NCI-H345 (cell line): ENCODE results near the gene LYST.
"Not testable (repeated sequence)": the region's sequence is repeated elsewhere in the genome, so short reads cannot be mapped to it uniquely, and the experiment has no call there.

Source experiments
- DNase-seq: peaks from one replicate; lab custom pipeline; 2025; lab: John Stamatoyannopoulos, UW

Gene LYST

DNA sequence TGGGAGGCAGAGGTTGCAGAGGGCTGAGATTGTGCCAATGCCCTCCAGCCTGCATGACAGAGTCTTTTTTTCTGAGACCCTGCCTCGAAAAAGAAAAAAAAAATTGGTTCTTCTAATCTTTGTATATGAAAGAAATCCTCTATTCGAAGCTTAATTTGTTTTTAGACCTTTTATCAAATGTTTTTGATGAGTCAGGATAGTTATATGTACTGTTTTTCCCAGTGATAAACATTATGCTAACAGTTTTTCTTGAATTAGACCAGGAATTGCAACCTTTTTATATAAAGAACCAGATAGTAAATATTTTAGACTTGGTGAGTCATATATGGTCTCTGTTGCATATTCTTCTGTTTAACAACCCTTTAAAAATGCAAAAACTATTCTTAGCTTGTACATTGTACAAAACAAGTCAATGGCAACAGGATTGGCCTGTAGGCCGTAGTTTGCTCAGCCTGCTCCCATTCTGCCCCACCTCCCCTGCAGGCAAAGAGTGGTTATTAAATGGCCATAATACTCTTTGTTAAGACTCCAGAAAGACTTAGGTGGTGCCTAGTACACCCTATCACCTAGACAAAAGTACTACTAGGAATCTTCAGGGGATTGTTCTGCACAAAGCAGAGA is 45.2 kb downstream of the LYST start:
- no peak for DNase-seq

GRCh38 chr1:235820061-235820460 is 46.6 kb downstream of the LYST start:
- DNase-seq: no peak

- no peak for DNase-seq
Measured at GRCh38 chr1:235818632-235819136, 48.0 kb downstream of the LYST start.

DNA sequence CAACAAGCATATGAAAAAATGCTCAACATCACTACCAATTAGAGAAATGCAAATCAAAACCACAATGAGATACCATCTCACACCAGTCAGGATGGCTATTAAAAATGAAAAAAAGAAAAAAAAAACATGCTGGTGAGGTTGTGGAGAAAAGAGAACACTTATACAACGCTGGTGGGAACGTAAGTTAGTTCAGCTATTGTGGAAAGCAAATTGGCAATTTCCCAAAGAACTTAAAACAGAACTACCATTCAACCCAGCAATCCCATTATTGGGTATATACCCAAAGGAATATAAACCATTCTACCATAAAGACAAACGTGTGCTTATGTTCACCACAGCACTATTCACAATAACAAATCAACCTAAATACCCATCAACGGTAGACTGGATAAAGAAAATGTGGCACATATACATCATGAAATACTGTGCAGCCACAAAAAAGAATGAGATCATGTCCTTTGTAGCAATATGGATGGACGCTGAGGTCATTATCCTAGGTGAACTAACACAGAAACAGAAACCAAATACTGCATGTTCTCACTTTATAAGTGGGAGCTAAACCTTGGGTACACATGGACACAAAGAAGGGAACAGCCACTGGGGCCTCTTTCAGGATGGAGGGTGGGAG is 49.5 kb downstream of the LYST start:
- no peak for DNase-seq

GRCh38 chr1:235809688-235810397 is 56.9 kb downstream of the LYST start:
- no peak for DNase-seq

GRCh38 chr1:235808223-235808622 is 58.5 kb downstream of the LYST start:
- DNase-seq: no peak

- no peak for DNase-seq
Measured at GRCh38 chr1:235806123-235806522, 60.6 kb downstream of the LYST start.

DNA sequence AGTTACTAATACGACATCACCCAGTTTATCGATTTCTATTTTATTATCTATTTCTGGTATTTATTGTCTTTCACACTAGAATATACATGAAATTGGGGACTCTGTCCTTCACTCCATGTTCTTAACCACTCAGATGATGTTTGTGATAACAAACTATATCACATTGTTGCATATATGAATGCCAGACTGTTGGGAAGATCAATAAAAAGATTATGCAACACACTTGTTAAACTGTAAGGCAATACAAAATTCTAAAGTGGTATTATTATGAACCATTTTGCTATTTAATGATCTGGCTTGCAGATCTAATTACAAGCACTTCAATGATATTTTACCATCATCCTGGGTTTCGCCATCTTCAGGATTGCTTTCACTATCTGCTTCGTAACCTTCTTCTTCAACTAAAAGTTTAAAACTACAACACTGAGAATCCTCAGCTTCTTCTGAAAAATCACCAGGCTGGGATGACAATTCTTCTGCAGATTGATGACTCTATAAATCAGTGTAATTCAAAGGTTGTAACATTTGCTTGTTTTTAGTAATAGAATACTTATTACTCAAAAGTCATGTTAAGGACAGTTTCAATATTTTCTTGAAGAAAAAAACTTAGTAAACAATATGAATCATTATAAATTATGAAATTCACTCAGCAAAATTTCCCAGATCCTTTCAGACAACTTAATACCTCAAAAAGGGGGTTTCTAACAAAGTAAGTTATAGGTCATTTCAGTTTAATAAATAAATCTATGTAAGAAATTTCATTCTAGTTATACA is 63.9 kb downstream of the LYST start:
- DNase-seq: no peak

GRCh38 chr1:235799264-235799663 is 67.4 kb downstream of the LYST start:
- no peak for DNase-seq

DNA sequence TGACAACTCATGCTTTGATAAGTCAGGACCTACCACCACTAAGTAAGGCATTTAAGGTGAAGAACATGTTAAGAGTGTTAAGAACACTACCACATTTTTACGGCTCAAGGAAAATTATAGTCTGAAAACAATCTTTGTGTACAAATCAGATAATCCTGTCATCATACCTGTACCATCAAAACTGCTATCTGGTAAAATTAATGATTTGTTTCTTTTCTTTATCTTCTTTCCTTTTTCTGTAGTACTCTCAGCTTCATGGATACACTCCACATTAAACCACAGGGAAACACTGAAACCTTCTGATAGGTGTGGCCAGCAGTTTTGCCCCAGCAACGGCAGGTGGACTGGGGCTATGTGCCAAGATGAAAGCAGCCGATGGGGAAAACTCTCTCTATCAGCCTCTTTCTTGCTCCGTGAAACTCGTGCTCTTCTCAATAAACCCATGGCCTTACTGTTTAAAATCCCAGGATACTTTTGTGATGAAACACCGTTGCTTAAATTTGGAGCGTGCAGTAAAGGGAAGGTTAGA is 75.1 kb downstream of the LYST start:
- no peak for DNase-seq

DNA sequence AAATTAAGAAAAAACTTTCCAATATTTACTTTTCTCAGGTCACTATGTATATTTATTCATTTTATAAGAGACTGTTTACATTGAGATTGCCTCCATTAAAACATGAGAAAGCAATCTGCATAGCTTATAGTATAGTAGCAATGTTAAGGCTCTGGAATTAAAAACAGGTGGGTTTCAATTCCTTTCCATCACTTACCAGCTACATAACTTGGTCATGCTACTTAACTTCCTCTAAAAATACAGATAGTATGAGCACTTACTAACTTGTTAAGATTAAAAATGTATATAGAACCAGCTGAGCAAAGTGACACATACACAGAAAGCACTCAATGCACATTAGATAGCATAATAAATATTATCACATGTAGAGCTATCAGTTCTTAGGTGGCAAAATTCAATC is 76.6 kb downstream of the LYST start:
- no peak for DNase-seq

GRCh38 chr1:235786227-235786898 is 80.3 kb downstream of the LYST start:
- not testable (repeated sequence) for DNase-seq

DNA sequence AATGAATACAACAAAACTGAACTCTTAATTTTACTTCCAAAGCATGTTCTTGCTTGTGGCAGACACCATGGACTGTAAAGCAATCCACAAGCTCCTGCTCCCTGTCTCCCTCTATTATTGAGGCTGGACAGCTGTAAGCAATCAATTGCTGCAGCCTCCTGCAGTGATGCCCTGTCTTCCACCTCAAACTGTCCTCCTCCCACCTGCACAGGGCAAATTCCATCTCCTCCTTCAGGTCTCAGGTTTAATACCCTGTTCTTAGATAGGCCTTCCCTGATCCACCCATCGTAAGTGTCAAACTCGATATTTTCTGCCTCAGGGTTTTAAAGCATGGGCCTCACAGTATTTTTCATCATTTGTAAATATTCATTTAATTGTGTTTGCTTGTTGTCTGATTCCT is 81.8 kb downstream of the LYST start:
- DNase-seq: no peak

DNA sequence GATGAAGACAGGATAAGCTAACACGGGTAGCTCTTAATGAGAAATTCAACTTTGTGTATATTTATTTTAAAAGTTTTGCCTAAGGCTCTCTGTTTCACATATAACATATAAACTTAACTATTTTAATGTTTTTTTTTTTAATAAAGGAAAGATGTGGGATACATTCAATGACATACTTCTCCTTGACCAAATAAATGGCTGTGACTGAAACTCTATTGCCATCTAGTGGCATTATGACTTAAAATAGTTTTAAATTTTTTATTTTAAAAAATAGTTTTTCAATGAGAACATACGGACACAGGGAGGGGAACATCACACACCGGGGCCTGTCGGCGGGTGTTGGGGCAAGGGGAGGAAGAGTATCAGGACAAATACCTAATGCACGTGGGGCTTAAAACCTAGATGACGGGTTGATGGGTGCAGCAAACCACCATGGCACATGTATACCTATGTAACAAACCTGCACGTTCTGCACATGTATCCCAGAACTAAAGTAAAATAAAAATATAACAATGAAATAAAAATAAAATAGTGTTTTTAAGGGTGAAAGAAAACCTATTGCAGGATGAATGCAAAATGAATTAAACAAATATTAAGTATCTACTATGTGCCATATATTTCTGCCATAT is 83.4 kb downstream of the LYST start:
- DNase-seq: peak; percentile 52

DNA sequence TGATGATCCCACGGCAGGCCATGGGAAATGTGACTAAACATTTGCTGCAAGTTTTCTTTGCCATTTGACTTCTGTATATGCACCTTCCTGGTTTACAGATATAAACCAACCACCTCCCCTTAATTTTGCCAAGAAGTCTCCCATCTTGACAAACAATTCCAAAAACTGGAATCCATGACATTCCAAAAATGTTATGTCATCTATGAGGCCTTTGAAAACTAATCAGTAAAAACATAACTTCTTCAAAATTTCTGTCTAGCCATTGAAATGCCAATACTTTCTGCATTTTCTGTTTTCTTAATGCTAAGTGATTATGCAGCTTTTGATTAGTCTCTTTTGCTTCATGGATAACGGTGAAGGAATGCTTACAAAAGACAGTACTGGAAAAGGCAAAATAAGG is 84.1 kb downstream of the LYST start:
- no peak for DNase-seq

DNA sequence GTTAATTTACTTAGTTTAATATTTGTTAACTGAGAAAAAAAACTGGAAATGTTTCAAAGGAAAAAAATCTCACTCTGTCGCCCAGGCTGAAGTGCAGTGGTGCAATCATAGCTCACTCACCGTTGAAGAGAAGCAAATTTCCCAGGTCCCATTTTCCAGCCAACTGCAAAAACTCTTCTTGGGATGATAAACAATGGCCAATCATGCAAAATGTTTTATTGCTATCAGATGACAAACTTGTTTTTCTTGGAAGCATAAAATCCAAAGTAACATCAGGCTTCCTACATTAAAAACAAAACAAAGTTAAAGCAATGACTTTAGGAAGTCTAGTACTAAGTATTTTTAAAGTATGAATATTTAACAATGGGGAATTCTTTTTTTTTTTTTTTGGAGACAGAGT is 84.9 kb downstream of the LYST start:
- no peak for DNase-seq

DNA sequence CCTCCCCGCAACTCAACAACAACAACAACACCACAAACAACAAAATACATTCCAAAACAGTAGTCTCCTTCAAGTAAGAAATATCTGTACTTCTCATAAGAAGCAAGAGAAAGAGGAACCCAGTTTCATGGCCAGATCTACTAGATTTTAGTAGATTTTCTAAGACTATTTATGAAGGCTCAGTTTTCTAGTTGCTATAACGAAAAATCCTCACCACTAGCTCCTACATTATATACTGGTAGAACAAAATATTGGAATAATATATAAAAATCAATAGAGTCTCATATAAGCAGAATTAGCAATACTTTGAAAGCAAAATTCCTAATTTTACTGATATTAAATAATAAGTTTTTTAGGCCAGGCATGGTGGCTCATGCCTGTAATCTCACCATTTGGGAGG is 86.9 kb downstream of the LYST start:
- no peak for DNase-seq

- DNase-seq: no peak
Measured at GRCh38 chr1:235776396-235776795, 90.3 kb downstream of the LYST start.

GRCh38 chr1:235775246-235775860 is 91.4 kb downstream of the LYST start:
- DNase-seq: no peak

DNA sequence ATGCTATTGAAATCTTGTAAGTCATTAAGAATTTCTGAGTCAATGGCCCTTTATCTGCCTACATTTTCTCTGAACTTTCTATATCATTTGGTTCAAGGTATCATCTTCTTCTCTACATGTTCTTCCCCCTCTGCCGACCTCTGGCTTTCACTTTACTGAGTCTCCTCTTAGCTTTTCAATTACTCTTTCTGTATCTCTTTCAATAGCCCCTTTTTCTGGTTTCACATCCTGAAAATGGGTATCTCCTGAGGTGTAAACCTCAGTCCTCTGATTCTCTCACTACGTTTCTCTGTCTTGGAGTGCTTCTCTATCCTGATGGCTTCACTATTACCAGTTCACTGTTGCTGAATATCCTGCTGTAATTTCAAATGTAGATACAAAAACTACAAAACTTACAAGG is 98.9 kb downstream of the LYST start:
- DNase-seq: no peak

DNA sequence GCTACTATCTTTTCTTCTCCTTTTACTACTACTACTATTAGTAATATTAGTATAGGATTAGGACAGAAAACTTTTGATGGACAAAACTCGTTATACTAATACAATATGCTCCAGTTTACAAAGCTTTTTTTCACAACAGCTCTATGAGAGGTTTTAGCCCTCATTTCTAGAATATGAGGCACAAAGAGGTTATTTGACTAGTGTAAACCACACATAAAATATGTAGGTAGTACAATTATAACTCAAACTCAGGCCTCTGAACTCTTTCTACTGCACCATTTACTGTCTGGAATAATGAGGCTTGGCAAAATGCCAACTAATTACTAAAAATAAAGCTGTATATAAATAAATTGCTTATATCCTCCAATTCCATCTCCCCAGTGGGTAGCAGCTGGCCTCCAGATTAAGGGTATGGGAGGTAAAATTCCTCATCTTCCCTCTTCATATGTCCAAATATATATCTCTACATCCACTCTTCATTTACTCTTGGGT is 99.9 kb downstream of the LYST start:
- no peak for DNase-seq
